Measurements from ENCODE around the gene CD8B. TPM values are rescaled to one million over a fixed set of nuclear protein-coding genes. Genes with fewer than 3 reads are reported as not detected.
"Not testable (repeated sequence)": the region's sequence is repeated elsewhere in the genome, so short reads cannot be mapped to it uniquely, and the experiment has no call there.

CD8B gene
- 1 to 10 TPM in 1 of 4 donors, not detected in 3; 3.1 TPM for total RNA-seq

GRCh38 chr2:86861628-86862379, at the start of gene CD8B:
CD8B (minus strand) TSS chr2:86861886; CDS start chr2:86861865, 21 bp downstream.
- WGBS, 2 donors, result 3 to 6% methylated on average over 25 to 40 of the region's 55 CpGs

GRCh38 chr2:86905868-86906267, 44.2 kb upstream of the CD8B start:
- not testable (repeated sequence) for H3K27ac ChIP-seq; H3K9me3 ChIP-seq; H3K36me3 ChIP-seq; H3K4me1 ChIP-seq; H3K4me3 ChIP-seq; DNase-seq (ENCODE audit: low spot score in 2 of 2); H3K27me3 ChIP-seq
- WGBS, 2 donors, result no CpG with 5 or more reads among the region's 1 CpG

More at GRCh38 chr2:86861628-86862379, at the start of gene CD8B:
- H3K36me3 ChIP-seq; H3K9me3 ChIP-seq; H3K4me1 ChIP-seq; DNase-seq (ENCODE audit: low spot score in 2 of 2): not testable (repeated sequence)
- H3K27ac ChIP-seq, result peak within 1 kb of the TSS in 1 of 4 donors; percentile 34
- H3K27me3 ChIP-seq, result peaks cover 0 to 20% of the 10 kb centered on the region in 2 donors
- peak within 1 kb of the TSS in 1 of 4 donors; percentile 31 for H3K4me3 ChIP-seq

GRCh38 chr2:86900687-86901086, 39.0 kb upstream of the CD8B start:
- not testable (repeated sequence) for H3K4me3 ChIP-seq; H3K36me3 ChIP-seq; H3K27ac ChIP-seq; H3K4me1 ChIP-seq; H3K9me3 ChIP-seq; H3K27me3 ChIP-seq; DNase-seq (ENCODE audit: low spot score in 2 of 2)
- 58 to 65% methylated on average over 4 of the region's 4 CpGs for WGBS, 2 donors

- DNase-seq (ENCODE audit: low spot score in 2 of 2); H3K27me3 ChIP-seq; H3K36me3 ChIP-seq; H3K4me3 ChIP-seq; H3K27ac ChIP-seq; H3K4me1 ChIP-seq; H3K9me3 ChIP-seq: not testable (repeated sequence)
- WGBS, 2 donors, result 14% methylated on average over 1 of the region's 3 CpGs; no CpG with 5 or more reads in 1 of the 2 donors
These were observed 24.3 kb upstream of the CD8B start for GRCh38 chr2:86886026-86886425.

GRCh38 chr2:86882865-86883264, 21.2 kb upstream of the CD8B start:
- not testable (repeated sequence) for H3K9me3 ChIP-seq; DNase-seq (ENCODE audit: low spot score in 2 of 2); H3K36me3 ChIP-seq; H3K27me3 ChIP-seq; H3K4me1 ChIP-seq; H3K4me3 ChIP-seq; H3K27ac ChIP-seq
- WGBS, 2 donors, result 63 to 66% methylated on average over 2 of the region's 2 CpGs

- 93 to 97% methylated on average over 5 of the region's 5 CpGs for WGBS, 2 donors
- H3K4me3 ChIP-seq; H3K36me3 ChIP-seq; H3K9me3 ChIP-seq; DNase-seq (ENCODE audit: low spot score in 2 of 2); H3K4me1 ChIP-seq; H3K27ac ChIP-seq; H3K27me3 ChIP-seq: not testable (repeated sequence)
These were observed 20.5 kb upstream of the CD8B start for GRCh38 chr2:86882118-86882665.

GRCh38 chr2:86878986-86879385, 17.3 kb upstream of the CD8B start:
- not testable (repeated sequence) for H3K4me1 ChIP-seq; H3K27me3 ChIP-seq; H3K27ac ChIP-seq; DNase-seq (ENCODE audit: low spot score in 2 of 2); H3K36me3 ChIP-seq; H3K4me3 ChIP-seq; H3K9me3 ChIP-seq
- WGBS, 2 donors, result 55 to 69% methylated on average over 1 of the region's 1 CpG

GRCh38 chr2:86870941-86871340, 9.3 kb upstream of the CD8B start:
- H3K27ac ChIP-seq; DNase-seq (ENCODE audit: low spot score in 2 of 2); H3K9me3 ChIP-seq; H3K4me3 ChIP-seq; H3K4me1 ChIP-seq; H3K36me3 ChIP-seq; H3K27me3 ChIP-seq: not testable (repeated sequence)
- WGBS, 2 donors, result 74 to 93% methylated on average over 1 of the region's 4 CpGs

- H3K4me1 ChIP-seq; H3K9me3 ChIP-seq; H3K27ac ChIP-seq; H3K27me3 ChIP-seq; H3K4me3 ChIP-seq; H3K36me3 ChIP-seq; DNase-seq (ENCODE audit: low spot score in 2 of 2): not testable (repeated sequence)
- WGBS, 2 donors, result 70 to 80% methylated on average over 2 of the region's 2 CpGs
These were observed 7.3 kb upstream of the CD8B start for GRCh38 chr2:86868895-86869468.

GRCh38 chr2:86862380-86862703, 656 bp upstream of the CD8B start:
- H3K4me3 ChIP-seq; DNase-seq (ENCODE audit: low spot score in 2 of 2); H3K36me3 ChIP-seq; H3K9me3 ChIP-seq; H3K27ac ChIP-seq; H3K4me1 ChIP-seq: not testable (repeated sequence)
- WGBS, 2 donors, result 6 to 29% methylated on average over 3 to 9 of the region's 12 CpGs
- peaks cover 0 to 20% of the 10 kb centered on the region in 2 donors for H3K27me3 ChIP-seq

GRCh38 chr2:86861175-86861574, 511 bp downstream of the CD8B start:
- H3K27me3 ChIP-seq, result peaks cover 0 to 20% of the 10 kb centered on the region in 2 donors
- H3K9me3 ChIP-seq; H3K4me1 ChIP-seq; DNase-seq (ENCODE audit: low spot score in 2 of 2); H3K36me3 ChIP-seq: not testable (repeated sequence)
- peak overlapping the region in 1 of 4 donors; percentile 34 for H3K27ac ChIP-seq
- WGBS, 2 donors, result 42 to 46% methylated on average over 5 to 11 of the region's 11 CpGs
- peak overlapping the region in 1 of 4 donors; percentile 31 for H3K4me3 ChIP-seq

- not testable (repeated sequence) for H3K9me3 ChIP-seq; H3K36me3 ChIP-seq; H3K4me1 ChIP-seq; H3K4me3 ChIP-seq; H3K27ac ChIP-seq; DNase-seq (ENCODE audit: low spot score in 2 of 2)
- peaks cover 0 to 20% of the 10 kb centered on the region in 2 donors for H3K27me3 ChIP-seq
- WGBS, 2 donors, result 75 to 91% methylated on average over 5 to 8 of the region's 8 CpGs
These were observed 1.1 kb downstream of the CD8B start for GRCh38 chr2:86860573-86860972.

- WGBS, 2 donors, result 80 to 92% methylated on average over 5 of the region's 5 CpGs
- DNase-seq (ENCODE audit: low spot score in 2 of 2), result not testable (repeated sequence)
These were observed 4.0 kb downstream of the CD8B start for GRCh38 chr2:86857688-86858087.

GRCh38 chr2:86856498-86856897, 5.2 kb downstream of the CD8B start:
- peaks cover 0 to 12% of the 10 kb centered on the region in 2 donors for H3K27me3 ChIP-seq
- not testable (repeated sequence) for H3K9me3 ChIP-seq; H3K4me1 ChIP-seq; H3K4me3 ChIP-seq; DNase-seq (ENCODE audit: low spot score in 2 of 2); H3K27ac ChIP-seq; H3K36me3 ChIP-seq
- 79 to 88% methylated on average over 4 of the region's 4 CpGs for WGBS, 2 donors

More at GRCh38 chr2:86857688-86858087, 4.0 kb downstream of the CD8B start:
- not testable (repeated sequence) for H3K4me3 ChIP-seq, H3K27ac ChIP-seq, H3K4me1 ChIP-seq, H3K9me3 ChIP-seq, H3K36me3 ChIP-seq
- peaks cover 0 to 20% of the 10 kb centered on the region in 2 donors for H3K27me3 ChIP-seq

Measured in tibial nerve (tissue), 4 donors.